ENCODE results near the gene SUSD2. TPM values are rescaled to one million over a fixed set of nuclear protein-coding genes. Genes with fewer than 3 reads are reported as not detected.

SUSD2 gene
- total and polyA plus RNA-seq, 2 donors (not counting 1 experiment from before 2014, with no cell fraction given) = 10.6 to 11.9 TPM

DNA sequence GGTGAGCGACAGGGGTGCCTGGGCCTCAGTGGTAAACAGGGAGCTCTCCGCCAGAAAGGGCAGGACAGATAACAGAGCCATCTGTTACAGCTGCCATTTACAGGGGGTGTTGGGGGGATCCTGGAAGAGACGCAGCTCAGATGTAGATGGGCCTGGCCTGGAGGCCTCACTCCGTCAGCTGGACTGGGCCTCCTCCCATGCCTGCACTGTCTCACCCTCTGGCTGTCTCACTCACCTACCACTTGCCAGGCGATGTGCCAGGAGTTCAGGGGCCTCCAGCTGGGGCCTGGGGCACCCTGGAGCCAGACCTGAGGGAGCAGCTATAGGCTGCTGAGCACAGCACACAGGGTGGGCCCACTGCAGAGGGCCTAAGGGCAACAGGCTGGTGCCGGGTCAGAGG, 16.3 kb upstream of the SUSD2 start:
- Histone ChIP-seq H3K27me3 (ENCODE audit: control insufficient read depth, insufficient read depth, low read length) (no peaks in the 10 kb centered on the region), H3K4me3 (replicated peaks in 1 of 4; ENCODE audit: control extremely low read depth in 1 of 4, insufficient read depth in 1 of 4, low read depth in 3 of 4, low read length in 4 of 4) (no peak overlapping the region), H3K27ac (ENCODE audit: insufficient read depth, low read length) (peak overlapping the region; percentile 1), H2AFZ (ENCODE audit: low read length) (no peak overlapping the region), H3K4me1 (ENCODE audit: control insufficient read depth, extremely low read depth, insufficient read depth, low read length) (no peaks in the 10 kb centered on the region), H4K20me1 (ENCODE audit: control insufficient read depth, extremely low read depth, insufficient read depth, low read length) (no peaks in the 10 kb centered on the region), H3K9ac (ENCODE audit: insufficient read depth, low read length) (no peak overlapping the region), H3K79me2 (ENCODE audit: control insufficient read depth, insufficient read depth, low read length) (peaks cover 8% of the 10 kb centered on the region), H3K9me3 (ENCODE audit: control insufficient read depth, insufficient read depth, low read depth, low read length) (no peaks in the 10 kb centered on the region), H3K36me3 (ENCODE audit: control insufficient read depth, insufficient read depth, low read length) (peaks cover 38% of the 10 kb centered on the region), H3K4me2 (ENCODE audit: extremely low read depth, insufficient read depth, low read length) (no peak overlapping the region)
- DNase-seq (ENCODE audit: low read depth in 2 of 2) = no peak
- TF ChIP-seq EZH2 (IDR thresholded peaks at IDR 0.05; ENCODE audit: low read length, missing control alignments) = no peak
- TF ChIP-seq, protein P1, sequence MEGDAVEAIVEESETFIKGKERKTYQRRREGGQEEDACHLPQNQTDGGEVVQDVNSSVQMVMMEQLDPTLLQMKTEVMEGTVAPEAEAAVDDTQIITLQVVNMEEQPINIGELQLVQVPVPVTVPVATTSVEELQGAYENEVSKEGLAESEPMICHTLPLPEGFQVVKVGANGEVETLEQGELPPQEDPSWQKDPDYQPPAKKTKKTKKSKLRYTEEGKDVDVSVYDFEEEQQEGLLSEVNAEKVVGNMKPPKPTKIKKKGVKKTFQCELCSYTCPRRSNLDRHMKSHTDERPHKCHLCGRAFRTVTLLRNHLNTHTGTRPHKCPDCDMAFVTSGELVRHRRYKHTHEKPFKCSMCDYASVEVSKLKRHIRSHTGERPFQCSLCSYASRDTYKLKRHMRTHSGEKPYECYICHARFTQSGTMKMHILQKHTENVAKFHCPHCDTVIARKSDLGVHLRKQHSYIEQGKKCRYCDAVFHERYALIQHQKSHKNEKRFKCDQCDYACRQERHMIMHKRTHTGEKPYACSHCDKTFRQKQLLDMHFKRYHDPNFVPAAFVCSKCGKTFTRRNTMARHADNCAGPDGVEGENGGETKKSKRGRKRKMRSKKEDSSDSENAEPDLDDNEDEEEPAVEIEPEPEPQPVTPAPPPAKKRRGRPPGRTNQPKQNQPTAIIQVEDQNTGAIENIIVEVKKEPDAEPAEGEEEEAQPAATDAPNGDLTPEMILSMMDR (conservative IDR thresholded peaks at IDR 0.05 in 1 of 2, IDR thresholded peaks at IDR 0.05 in 1 of 2; ENCODE audit: low read depth in 1 of 2, low read length in 2 of 2) = no peak

DNA sequence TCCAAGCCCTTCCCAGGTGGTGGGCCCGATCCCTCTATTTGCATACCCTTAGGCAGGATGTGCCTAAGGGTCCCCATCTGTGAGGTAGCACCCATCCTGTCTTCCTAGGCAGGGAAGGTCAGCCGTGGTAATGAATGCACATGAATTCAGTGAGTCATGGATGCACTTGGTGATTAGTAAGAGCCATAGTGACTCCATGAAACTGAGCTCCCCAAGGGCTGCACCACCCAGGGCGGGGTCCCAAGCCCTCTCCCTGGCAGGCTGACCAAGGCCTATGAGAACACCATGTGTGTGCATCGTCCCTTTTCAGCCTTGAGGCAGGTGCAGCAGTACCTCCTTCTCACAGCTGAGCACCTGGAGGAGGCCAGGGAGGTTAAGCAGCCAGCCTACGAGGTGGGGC, 15.6 kb upstream of the SUSD2 start:
- H3K36me3 ChIP-seq (ENCODE audit: control insufficient read depth, insufficient read depth, low read length) = peaks cover 41% of the 10 kb centered on the region
- peaks cover 4% of the 10 kb centered on the region for H3K79me2 ChIP-seq (ENCODE audit: control insufficient read depth, insufficient read depth, low read length)
- no peak overlapping the region for H3K27ac ChIP-seq (ENCODE audit: insufficient read depth, low read length)
- no peak overlapping the region for H3K9ac ChIP-seq (ENCODE audit: insufficient read depth, low read length)
- no peaks in the 10 kb centered on the region for H3K27me3 ChIP-seq (ENCODE audit: control insufficient read depth, insufficient read depth, low read length)
- H3K4me2 ChIP-seq (ENCODE audit: extremely low read depth, insufficient read depth, low read length) = no peak overlapping the region
- H3K4me1 ChIP-seq (ENCODE audit: control insufficient read depth, extremely low read depth, insufficient read depth, low read length) = no peaks in the 10 kb centered on the region
- no peaks in the 10 kb centered on the region for H4K20me1 ChIP-seq (ENCODE audit: control insufficient read depth, extremely low read depth, insufficient read depth, low read length)
- no peaks in the 10 kb centered on the region for H3K9me3 ChIP-seq (ENCODE audit: control insufficient read depth, insufficient read depth, low read depth, low read length)
- H2AFZ ChIP-seq (ENCODE audit: low read length) = no peak overlapping the region
- TF ChIP-seq EZH2 (IDR thresholded peaks at IDR 0.05; ENCODE audit: low read length, missing control alignments) = no peak
- TF ChIP-seq, protein P1 (conservative IDR thresholded peaks at IDR 0.05 in 1 of 2, IDR thresholded peaks at IDR 0.05 in 1 of 2; ENCODE audit: low read depth in 1 of 2, low read length in 2 of 2) = no peak
- H3K4me3 ChIP-seq (replicated peaks in 1 of 4; ENCODE audit: control extremely low read depth in 1 of 4, insufficient read depth in 1 of 4, low read depth in 3 of 4, low read length in 4 of 4) = no peak overlapping the region
- peak; percentile 21 to 34 for DNase-seq (ENCODE audit: low read depth in 2 of 2)

DNA sequence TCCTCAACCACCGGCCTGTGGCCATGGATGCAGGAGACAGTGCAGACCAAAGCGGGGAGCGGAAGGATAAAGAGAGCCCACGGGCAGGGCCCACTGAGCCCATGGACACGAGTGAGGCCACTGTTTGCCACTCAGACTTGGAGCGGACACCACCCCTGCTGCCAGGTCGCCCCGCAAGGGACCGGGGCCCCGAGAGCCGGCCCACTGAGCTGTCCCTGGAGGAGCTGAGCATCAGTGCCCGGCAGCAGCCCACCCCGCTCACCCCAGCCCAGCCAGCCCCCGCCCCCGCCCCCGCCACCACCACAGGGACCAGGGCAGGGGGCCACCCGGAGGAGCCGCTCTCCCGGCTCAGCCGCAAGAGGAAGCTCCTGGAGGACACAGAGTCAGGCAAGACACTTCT, 14.5 kb upstream of the SUSD2 start:
- Histone ChIP-seq H3K4me2 (ENCODE audit: extremely low read depth, insufficient read depth, low read length) (no peak overlapping the region), H3K9me3 (ENCODE audit: control insufficient read depth, insufficient read depth, low read depth, low read length) (no peaks in the 10 kb centered on the region), H3K36me3 (ENCODE audit: control insufficient read depth, insufficient read depth, low read length) (peaks cover 43% of the 10 kb centered on the region), H3K4me3 (replicated peaks in 1 of 4; ENCODE audit: control extremely low read depth in 1 of 4, insufficient read depth in 1 of 4, low read depth in 3 of 4, low read length in 4 of 4) (no peak overlapping the region), H3K9ac (ENCODE audit: insufficient read depth, low read length) (no peak overlapping the region), H2AFZ (ENCODE audit: low read length) (no peak overlapping the region), H3K27ac (ENCODE audit: insufficient read depth, low read length) (no peak overlapping the region), H3K79me2 (ENCODE audit: control insufficient read depth, insufficient read depth, low read length) (no peaks in the 10 kb centered on the region), H4K20me1 (ENCODE audit: control insufficient read depth, extremely low read depth, insufficient read depth, low read length) (no peaks in the 10 kb centered on the region), H3K4me1 (ENCODE audit: control insufficient read depth, extremely low read depth, insufficient read depth, low read length) (no peaks in the 10 kb centered on the region), H3K27me3 (ENCODE audit: control insufficient read depth, insufficient read depth, low read length) (no peaks in the 10 kb centered on the region)
- no peak for TF ChIP-seq EZH2 (IDR thresholded peaks at IDR 0.05; ENCODE audit: low read length, missing control alignments)
- TF ChIP-seq, protein P1 (conservative IDR thresholded peaks at IDR 0.05 in 1 of 2, IDR thresholded peaks at IDR 0.05 in 1 of 2; ENCODE audit: low read depth in 1 of 2, low read length in 2 of 2) = no peak
- DNase-seq (ENCODE audit: low read depth in 2 of 2) = no peak
